Dermis blood vessel endothelial cell (primary cell): ENCODE data around the gene OLFM1. TPM values are rescaled to one million over a fixed set of nuclear protein-coding genes. Genes with fewer than 3 reads are reported as not detected.
"Not testable (repeated sequence)": the region's sequence is repeated elsewhere in the genome, so short reads cannot be mapped to it uniquely, and the experiment has no call there.

Source experiments
- DNase-seq: peaks from one replicate; pipeline ENCODE4 v3.0.0; 2010
- total RNA-seq: library from RNA; depleted of rRNA; stranded (reverse); fragments of >200 nt; gene quantifications from 2 replicates; pipeline ENCODE4 v1.2.3, GENCODE V29; 2014

Gene OLFM1
- total RNA-seq, 1 donor from 2014 or later: 17.2 TPM

DNA sequence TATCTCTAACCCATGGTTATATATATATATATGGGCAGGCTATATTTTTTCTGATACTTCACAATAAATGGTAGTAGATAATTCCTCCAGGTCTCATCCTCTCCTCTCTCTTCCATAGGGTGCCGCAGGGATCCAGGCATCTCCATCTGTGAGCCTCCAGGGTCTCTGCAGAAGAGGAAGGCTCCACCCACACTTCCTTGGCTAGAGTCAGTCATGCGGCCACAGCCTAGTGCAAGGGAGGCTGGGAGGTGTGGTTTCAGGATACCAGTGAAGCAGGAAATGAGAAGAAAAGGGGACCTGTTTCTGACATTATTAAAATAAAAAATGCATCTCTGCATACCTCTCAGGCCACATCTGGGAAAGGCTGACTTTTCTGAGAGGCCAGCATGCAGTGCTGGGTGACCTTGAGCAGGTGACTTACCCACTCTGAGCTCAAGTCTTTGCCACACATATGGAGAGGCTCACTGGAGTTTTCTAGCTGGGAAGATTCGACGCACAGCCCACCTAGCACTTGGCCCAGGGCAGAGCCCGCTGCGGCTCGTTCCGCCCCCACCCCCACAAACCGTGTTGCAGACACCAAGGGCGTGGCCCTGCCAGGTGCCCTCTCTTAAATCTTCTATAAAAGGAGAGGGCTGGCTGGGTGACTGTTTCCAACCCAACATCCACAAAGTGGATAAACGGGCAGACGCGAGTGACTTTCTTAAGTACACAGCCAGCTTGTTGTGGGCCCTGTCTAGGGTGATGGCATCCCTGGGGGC is 47.9 kb downstream of the OLFM1 start:
- no peak for DNase-seq

- no peak for DNase-seq
Measured at GRCh38 chr9:135135929-135136315, 48.5 kb downstream of the OLFM1 start.

DNA sequence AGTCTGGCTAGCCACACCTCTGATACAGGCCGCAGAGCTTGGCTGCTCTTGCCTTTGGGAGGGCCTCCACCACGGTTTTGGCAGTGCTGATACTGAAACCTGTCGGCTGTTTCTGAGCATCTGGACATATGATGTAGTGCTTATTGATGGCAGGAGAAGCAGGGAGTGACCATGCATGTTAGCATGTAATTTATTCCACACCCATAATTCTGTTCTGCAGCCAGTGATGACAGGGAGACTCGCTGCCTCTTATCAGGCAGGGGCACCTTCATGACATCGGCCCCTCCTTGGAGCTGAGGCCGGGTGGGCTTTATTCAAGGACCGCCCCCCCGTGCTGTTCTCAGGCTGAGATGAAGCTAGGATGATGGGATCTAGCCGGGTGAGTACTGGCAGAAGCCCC is 49.0 kb downstream of the OLFM1 start:
- DNase-seq: no peak

DNA sequence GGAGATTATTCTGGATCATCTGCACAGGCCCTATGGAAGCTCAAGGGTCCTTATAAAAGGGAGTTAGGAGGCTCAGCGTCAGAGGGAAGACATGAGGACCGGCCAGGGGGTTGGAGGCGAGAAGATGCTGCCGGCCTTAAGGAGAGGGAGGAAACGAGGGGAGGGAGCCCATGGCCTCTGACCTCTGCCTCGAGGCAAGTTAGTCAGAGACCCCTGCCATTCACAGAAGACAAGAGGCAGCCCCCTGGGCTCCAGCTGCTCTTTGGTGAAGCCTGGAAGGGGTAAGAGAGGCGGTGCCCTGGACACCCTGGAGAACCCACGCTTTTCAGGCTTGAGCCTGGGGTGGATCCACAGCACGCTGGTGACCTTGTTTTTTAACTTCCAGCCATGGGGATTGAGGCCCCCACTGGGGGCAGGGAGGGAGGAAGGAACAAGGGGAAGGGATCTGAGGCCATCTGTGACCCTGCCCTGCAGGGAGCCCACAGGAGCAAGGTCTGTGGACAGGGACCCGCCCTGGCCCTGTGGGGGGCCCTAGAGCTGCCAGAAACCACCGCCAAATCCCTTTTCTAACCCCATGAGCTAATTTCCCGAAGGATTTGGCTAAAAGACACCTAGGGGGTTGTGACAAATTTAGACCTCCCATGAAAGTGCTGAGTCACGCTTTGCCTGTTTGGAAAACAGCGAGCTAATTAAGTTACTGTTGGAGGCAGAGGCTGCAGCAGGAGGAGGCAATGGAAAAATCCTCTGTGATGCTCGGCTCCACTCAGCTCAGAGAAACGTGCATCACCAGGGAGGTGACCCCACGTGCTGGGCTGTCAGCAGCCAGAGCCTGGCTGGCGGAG is 49.7 kb downstream of the OLFM1 start:
- DNase-seq: no peak

- DNase-seq: no peak
Measured at GRCh38 chr9:135138078-135138855, 50.8 kb downstream of the OLFM1 start.

DNA sequence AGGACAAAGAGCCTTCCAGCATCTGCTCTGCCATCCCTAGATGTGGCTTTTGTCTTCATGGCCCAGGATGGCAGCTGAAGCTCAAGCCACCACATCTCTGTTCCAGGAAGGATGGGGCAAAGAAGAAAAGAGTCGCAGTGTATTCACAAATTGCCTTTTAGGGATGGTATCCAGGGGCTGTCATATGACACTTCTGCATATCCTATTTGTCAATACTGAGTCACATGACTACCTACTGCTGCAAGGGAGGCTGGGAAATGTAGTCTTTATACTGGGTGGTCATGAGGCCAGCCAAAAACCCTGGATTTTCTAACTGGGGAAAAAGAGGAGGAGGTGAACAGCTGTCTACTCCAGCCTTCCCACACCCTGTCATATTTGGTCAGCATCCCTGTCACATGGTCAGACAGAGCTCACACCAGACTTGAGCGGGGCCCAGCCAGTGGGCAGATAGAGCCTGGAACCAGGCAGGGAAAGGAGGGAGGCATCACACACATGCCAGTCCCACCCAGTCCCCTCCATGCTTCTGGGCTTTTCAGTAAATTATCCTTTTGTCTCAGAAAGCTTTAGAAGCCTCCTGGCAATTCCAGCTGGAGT is 52.0 kb downstream of the OLFM1 start:
- DNase-seq: no peak

- no peak for DNase-seq
Measured at GRCh38 chr9:135141183-135141774, 53.8 kb downstream of the OLFM1 start.

GRCh38 chr9:135144581-135145170 is 57.2 kb downstream of the OLFM1 start:
- no peak for DNase-seq

GRCh38 chr9:135145312-135145711 is 57.8 kb downstream of the OLFM1 start:
- no peak for DNase-seq

GRCh38 chr9:135146241-135146640 is 58.8 kb downstream of the OLFM1 start:
- DNase-seq: no peak

DNA sequence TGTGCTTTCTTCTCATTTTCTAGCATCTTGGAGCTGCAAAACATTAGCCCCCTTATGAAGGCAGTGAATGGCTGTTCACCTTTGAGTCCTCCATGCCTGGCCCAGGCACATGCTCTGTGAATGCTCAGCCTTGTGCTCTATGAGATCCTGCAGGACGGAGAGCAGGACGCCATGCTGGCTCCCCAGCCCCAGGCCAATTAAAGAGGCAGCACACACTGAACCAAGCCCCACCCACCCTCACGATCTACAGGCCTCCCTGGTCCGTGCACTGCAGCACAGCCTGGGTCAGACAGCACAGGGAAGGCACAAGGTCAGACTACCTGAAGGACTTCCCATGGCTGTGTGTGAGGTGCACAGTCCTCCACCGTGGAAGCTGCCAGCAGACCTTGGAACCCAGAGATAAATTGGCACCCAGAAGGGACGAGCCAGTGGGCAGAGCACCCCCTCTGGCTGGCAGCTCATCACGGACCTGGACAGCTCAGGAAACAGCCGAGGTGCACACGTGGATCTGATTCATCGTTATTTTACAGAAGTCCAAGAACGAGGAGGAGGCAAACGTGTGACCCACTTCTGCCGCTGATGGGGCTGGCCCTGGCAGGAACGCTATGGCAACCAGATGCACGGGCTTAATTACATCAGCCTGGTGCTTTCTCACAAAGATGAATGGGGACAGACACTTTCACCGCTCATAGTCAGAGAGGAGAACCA is 59.5 kb downstream of the OLFM1 start:
- DNase-seq: no peak

DNA sequence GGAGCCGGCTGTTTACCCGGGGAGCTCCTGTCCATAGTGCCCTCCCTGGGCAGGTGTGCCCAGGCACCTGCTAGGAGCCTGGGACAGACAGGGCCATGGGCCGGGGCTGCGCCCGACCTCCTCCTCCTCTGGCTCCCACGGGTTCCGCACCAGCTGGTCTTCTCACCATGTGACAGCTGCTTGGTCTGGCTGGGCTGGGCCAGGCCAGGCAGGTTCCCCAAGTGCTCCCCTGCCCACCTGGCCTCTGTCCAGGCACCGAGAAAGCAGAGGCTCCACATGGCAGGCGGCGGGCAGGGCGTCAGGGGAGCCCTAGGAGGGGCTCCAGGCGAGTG is 60.0 kb downstream of the OLFM1 start:
- no peak for DNase-seq

- DNase-seq: no peak
Measured at GRCh38 chr9:135147938-135148337, 60.5 kb downstream of the OLFM1 start.

- no peak for DNase-seq
Measured at GRCh38 chr9:135148386-135148785, 60.9 kb downstream of the OLFM1 start.

GRCh38 chr9:135149901-135150300 is 62.4 kb downstream of the OLFM1 start:
- DNase-seq: not testable (repeated sequence)

- no peak for DNase-seq
Measured at GRCh38 chr9:135150981-135151380, 63.5 kb downstream of the OLFM1 start.

GRCh38 chr9:135151757-135152613 is 64.5 kb downstream of the OLFM1 start:
- DNase-seq: no peak

GRCh38 chr9:135152614-135153334 is 65.3 kb downstream of the OLFM1 start:
- no peak for DNase-seq

DNA sequence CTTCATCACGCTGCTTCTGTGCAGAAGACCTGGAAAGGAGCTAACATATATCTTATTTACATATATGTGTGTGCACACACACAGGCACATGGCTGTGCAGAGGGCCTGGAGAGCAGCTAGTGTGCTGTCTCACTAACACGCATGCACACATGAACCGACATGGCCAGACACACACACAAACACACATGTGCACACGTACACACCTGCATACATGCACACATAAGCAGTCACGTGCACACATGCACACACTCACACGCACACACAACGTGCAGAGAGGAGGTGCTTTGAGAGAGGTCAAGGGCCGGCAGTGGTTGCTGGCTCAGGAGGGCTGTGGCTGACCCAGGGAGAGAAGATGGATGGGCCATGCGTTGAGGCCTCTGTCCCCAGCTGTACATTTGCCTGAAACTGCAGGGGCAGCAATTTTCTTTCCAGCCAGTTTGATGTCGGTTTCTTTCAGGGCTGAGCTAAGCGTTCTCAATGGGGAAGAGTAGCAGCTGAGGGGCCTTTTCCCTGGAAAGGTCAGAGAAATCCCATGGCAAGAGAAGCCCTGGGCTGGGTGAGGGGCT is 66.7 kb downstream of the OLFM1 start:
- DNase-seq: no peak
